NCI-H146 treated with DMSO at 0.1 percent for 48 hours (cell line): Measurements from ENCODE around the gene PKD1L1.
"Not testable (repeated sequence)": the region's sequence is repeated elsewhere in the genome, so short reads cannot be mapped to it uniquely, and the experiment has no call there.

Experiments used
- DNase-seq: peaks from one replicate; lab custom pipeline; 2025; ENCODE audit not compliant: unreplicated experiment; lab: John Stamatoyannopoulos, UW

PKD1L1 gene

GRCh38 chr7:47795631-47796030, 152.6 kb downstream of the PKD1L1 start:
- no peak for DNase-seq

- not testable (repeated sequence) for DNase-seq
Measured at GRCh38 chr7:47795126-47795525, 153.1 kb downstream of the PKD1L1 start.

- DNase-seq, result no peak
Measured at GRCh38 chr7:47794016-47794415, 154.2 kb downstream of the PKD1L1 start.

- not testable (repeated sequence) for DNase-seq
Measured at GRCh38 chr7:47793186-47793585, 155.1 kb downstream of the PKD1L1 start.

GRCh38 chr7:47792521-47793121, 155.6 kb downstream of the PKD1L1 start:
- no peak for DNase-seq

- no peak for DNase-seq
Measured at GRCh38 chr7:47791682-47792081, 156.6 kb downstream of the PKD1L1 start.

- no peak for DNase-seq
Measured at GRCh38 chr7:47788083-47788482, 160.2 kb downstream of the PKD1L1 start.

GRCh38 chr7:47787249-47788069, 160.8 kb downstream of the PKD1L1 start:
- no peak for DNase-seq

GRCh38 chr7:47786557-47787248, 161.6 kb downstream of the PKD1L1 start:
- DNase-seq, result no peak

- DNase-seq, result no peak
Measured at GRCh38 chr7:47785923-47786556, 162.2 kb downstream of the PKD1L1 start.

- DNase-seq, result peak; percentile 63
Measured at GRCh38 chr7:47783456-47784223, 164.6 kb downstream of the PKD1L1 start.

- DNase-seq, result no peak
Measured at GRCh38 chr7:47782792-47783191, 165.5 kb downstream of the PKD1L1 start.

- no peak for DNase-seq
Measured at GRCh38 chr7:47782022-47782421, 166.2 kb downstream of the PKD1L1 start.

- DNase-seq, result no peak
Measured at GRCh38 chr7:47780555-47780954, 167.7 kb downstream of the PKD1L1 start.

- DNase-seq, result no peak
Measured at GRCh38 chr7:47779341-47779771, 168.9 kb downstream of the PKD1L1 start.

GRCh38 chr7:47778153-47778661, 170.1 kb downstream of the PKD1L1 start:
- peak; percentile 85 for DNase-seq

- DNase-seq, result no peak
Measured at GRCh38 chr7:47777531-47778152, 170.6 kb downstream of the PKD1L1 start.

- DNase-seq, result no peak
Measured at GRCh38 chr7:47776335-47776734, 171.9 kb downstream of the PKD1L1 start.

GRCh38 chr7:47775238-47775637, 173.0 kb downstream of the PKD1L1 start:
- no peak for DNase-seq

- DNase-seq, result no peak
Measured at GRCh38 chr7:47772492-47772891, 175.8 kb downstream of the PKD1L1 start.
